Vagina (tissue), 2 donors: ENCODE measurements around the gene LRRC45.

ENCODE experiments used
- POLR2A ChIP-seq, 2 donors: fragments of 450-650 bp; IDR thresholded peaks; one replicate each; pipeline ENCODE4 v1.6.1; 2017; ENCODE audit warnings: antibody characterized with exemption in 2 of 2, mild to moderate bottlenecking in 2 of 2, moderate library complexity in 2 of 2
- POLR2AphosphoS5 ChIP-seq, 2 donors: sonication (generic); formaldehyde crosslinking; IDR thresholded peaks; one replicate each; pipeline ENCODE4 v1.9.0; 2017; ENCODE audit warnings: antibody characterized with exemption in 2 of 2, mild to moderate bottlenecking in 2 of 2, low read depth in 1 of 2; ENCODE audit not compliant: insufficient read depth in 1 of 2
- TF ChIP-seq, protein P1 (sequence below), 3 experiments: fragments of 450-650 bp in 2 of 3; fragments of 200-600 bp in 1 of 3; sonication (generic) in 1 of 3; IDR thresholded peaks; one replicate each; pipeline ENCODE4 v1.5.1; 2017 to 2019; ENCODE audit warnings: antibody characterized with exemption in 3 of 3, mild to moderate bottlenecking in 2 of 3, moderate library complexity in 2 of 3

DNA sequence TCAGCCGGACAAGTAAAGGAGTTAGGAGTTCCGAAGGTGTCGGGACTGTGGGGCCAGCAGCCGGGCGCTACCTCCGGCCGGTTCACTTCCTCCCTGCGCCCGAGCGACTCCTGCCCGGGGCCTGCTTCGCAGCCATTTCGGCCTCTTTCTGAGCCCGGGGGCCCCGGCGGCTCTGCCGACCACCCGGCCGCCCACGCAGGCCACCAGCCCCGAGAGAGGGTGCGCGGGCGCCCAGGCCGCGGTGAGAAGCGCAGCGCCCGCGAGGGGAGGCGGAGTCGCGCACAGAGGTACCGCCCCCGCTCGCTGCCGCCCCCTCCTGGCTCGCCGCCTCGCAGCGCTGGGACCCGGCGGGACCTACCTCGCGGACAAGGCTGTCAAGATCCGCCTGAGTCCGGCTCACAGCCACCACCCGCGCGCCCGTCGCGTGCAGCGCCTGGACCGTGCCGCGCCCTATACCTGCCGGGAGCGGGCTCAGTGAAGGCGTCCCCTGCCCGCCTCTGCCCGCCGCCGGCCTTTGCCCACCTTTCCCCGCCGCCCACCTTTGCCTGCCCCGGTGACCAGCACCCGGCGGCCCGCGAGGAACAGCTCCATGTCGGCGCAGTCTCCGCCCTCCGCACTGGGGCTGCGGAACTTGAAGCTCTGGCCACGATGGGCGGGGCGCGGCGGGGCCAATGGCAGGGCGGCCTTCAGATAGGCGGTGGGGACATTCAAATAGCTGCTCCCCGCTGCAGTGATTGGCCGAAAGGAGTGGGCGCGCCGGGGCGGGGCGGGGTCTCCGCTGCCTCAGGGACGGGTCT lies 14.2 kb downstream of the LRRC45 start, which contains the start of gene DCXR:
- TF ChIP-seq POLR2A (IDR thresholded peaks at IDR 0.05) (peak in 1 of 2 donors; percentile 95), POLR2AphosphoS5 (IDR thresholded peaks at IDR 0.05; ENCODE audit: insufficient read depth in 1 of 2, low read depth in 1 of 2) (peak; percentile 71 to 98)
- TF ChIP-seq, protein P1, sequence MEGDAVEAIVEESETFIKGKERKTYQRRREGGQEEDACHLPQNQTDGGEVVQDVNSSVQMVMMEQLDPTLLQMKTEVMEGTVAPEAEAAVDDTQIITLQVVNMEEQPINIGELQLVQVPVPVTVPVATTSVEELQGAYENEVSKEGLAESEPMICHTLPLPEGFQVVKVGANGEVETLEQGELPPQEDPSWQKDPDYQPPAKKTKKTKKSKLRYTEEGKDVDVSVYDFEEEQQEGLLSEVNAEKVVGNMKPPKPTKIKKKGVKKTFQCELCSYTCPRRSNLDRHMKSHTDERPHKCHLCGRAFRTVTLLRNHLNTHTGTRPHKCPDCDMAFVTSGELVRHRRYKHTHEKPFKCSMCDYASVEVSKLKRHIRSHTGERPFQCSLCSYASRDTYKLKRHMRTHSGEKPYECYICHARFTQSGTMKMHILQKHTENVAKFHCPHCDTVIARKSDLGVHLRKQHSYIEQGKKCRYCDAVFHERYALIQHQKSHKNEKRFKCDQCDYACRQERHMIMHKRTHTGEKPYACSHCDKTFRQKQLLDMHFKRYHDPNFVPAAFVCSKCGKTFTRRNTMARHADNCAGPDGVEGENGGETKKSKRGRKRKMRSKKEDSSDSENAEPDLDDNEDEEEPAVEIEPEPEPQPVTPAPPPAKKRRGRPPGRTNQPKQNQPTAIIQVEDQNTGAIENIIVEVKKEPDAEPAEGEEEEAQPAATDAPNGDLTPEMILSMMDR (IDR thresholded peaks at IDR 0.05) = peak; percentile 13 to 64 (median 50)
